H9 (cell line): Measurements from ENCODE around the gene ZNF177. TPM values are rescaled to one million over a fixed set of nuclear protein-coding genes. Genes with fewer than 3 reads are reported as not detected.

Source experiments
- DNase-seq: peaks from one replicate; pipeline ENCODE4 v3.0.0-alpha.2; 2017
- H2AFZ ChIP-seq: one replicate; pipeline ENCODE4 v1.6.1; 2013; ENCODE audit warnings: mild to moderate bottlenecking, low read length, control low read depth, moderate library complexity
- H2AK5ac ChIP-seq: 2 replicates; pipeline ENCODE4 v1.6.1; 2013; ENCODE audit warnings: low read length, control low read depth, mixed read lengths; ENCODE audit not compliant: insufficient read length
- H2BK120ac ChIP-seq: one replicate; pipeline ENCODE4 v1.6.1; 2013; ENCODE audit warnings: low read depth, mild to moderate bottlenecking, low read length, control low read depth, inconsistent platforms; ENCODE audit not compliant: poor library complexity, severe bottlenecking
- H2BK12ac ChIP-seq: 2 replicates; pipeline ENCODE4 v1.6.1; 2013; ENCODE audit warnings: low read length, control low read depth, mixed read lengths, low read depth; ENCODE audit not compliant: insufficient read length
- H2BK15ac ChIP-seq: 2 replicates; pipeline ENCODE4 v1.6.1; 2013; ENCODE audit warnings: low read depth, low read length, control low read depth
- H2BK20ac ChIP-seq: one replicate; pipeline ENCODE4 v1.6.1; 2013; ENCODE audit warnings: low read depth, mild to moderate bottlenecking, low read length, control low read depth, inconsistent platforms; ENCODE audit not compliant: poor library complexity, severe bottlenecking
- H2BK5ac ChIP-seq: 2 replicates; pipeline ENCODE4 v1.6.1; 2013; ENCODE audit warnings: low read length, control low read depth, mixed read lengths; ENCODE audit not compliant: insufficient read length
- H3K14ac ChIP-seq: 2 replicates; pipeline ENCODE4 v1.6.1; 2013; ENCODE audit warnings: low read length, control low read depth; ENCODE audit not compliant: insufficient read depth
- H3K18ac ChIP-seq: 2 replicates; pipeline ENCODE4 v1.6.1; 2013; ENCODE audit warnings: low read depth, mild to moderate bottlenecking, mixed read lengths, low read length, control low read depth; ENCODE audit not compliant: insufficient read length
- H3K23ac ChIP-seq: 2 replicates; pipeline ENCODE4 v1.6.1; 2013; ENCODE audit warnings: low read length, control low read depth, mixed read lengths, low read depth; ENCODE audit not compliant: insufficient read length
- H3K23me2 ChIP-seq: 2 replicates; pipeline ENCODE4 v1.6.1; 2013; ENCODE audit warnings: low read depth, mild to moderate bottlenecking, mixed read lengths, low read length, control low read depth; ENCODE audit not compliant: insufficient read length, poor library complexity, severe bottlenecking
- H3K27ac ChIP-seq: 2 replicates; pipeline ENCODE4 v1.5.1; 2013; ENCODE audit warnings: low read length, control low read depth, mixed read lengths, low read depth; ENCODE audit not compliant: insufficient read length
- H3K27me3 ChIP-seq: 2 replicates; pipeline ENCODE4 v1.6.1; 2013; ENCODE audit warnings: low read length, control low read depth, inconsistent platforms; ENCODE audit not compliant: insufficient read depth
- H3K4ac ChIP-seq: 2 replicates; pipeline ENCODE4 v1.6.1; 2013; ENCODE audit warnings: low read depth, mild to moderate bottlenecking, control low read depth, inconsistent platforms, low read length, moderate library complexity
- H3K4me1 ChIP-seq: 2 replicates; pipeline ENCODE4 v1.6.1; 2013; ENCODE audit warnings: low read length, control low read depth, inconsistent platforms; ENCODE audit not compliant: insufficient read depth
- H3K4me2 ChIP-seq: 2 replicates; pipeline ENCODE4 v1.6.1; 2013; ENCODE audit warnings: low read length, control low read depth, mixed read lengths; ENCODE audit not compliant: insufficient read length, insufficient read depth
- H3K56ac ChIP-seq: 2 replicates; pipeline ENCODE4 v1.6.1; 2013; ENCODE audit warnings: low read depth, mild to moderate bottlenecking, mixed read lengths, low read length, control low read depth; ENCODE audit not compliant: insufficient read length
- H3K79me1 ChIP-seq: 2 replicates; pipeline ENCODE4 v1.6.1; 2013; ENCODE audit warnings: low read depth, mild to moderate bottlenecking, moderate library complexity, low read length, control low read depth, inconsistent platforms; ENCODE audit not compliant: insufficient read depth, poor library complexity, severe bottlenecking
- H3K79me2 ChIP-seq: 2 replicates; pipeline ENCODE4 v1.6.1; 2013; ENCODE audit warnings: low read length, control low read depth, inconsistent platforms; ENCODE audit not compliant: insufficient read depth
- H3K9ac ChIP-seq: 2 replicates; pipeline ENCODE4 v1.6.1; 2013; ENCODE audit warnings: low read length, control low read depth, mixed read lengths; ENCODE audit not compliant: insufficient read length; ENCODE audit errors: extremely low read depth
- H3K9me3 ChIP-seq: one replicate; pipeline ENCODE4 v1.6.1; 2013; ENCODE audit warnings: low read depth, low read length, inconsistent platforms; ENCODE audit not compliant: control insufficient read depth
- H3T11ph ChIP-seq: one replicate; pipeline ENCODE4 v1.6.1; 2013; ENCODE audit warnings: mild to moderate bottlenecking, low read length, control low read depth, inconsistent platforms
- H4K20me1 ChIP-seq: one replicate; pipeline ENCODE4 v1.6.1; 2013; ENCODE audit not compliant: control insufficient read depth, insufficient read length, insufficient read depth
- H4K5ac ChIP-seq: 2 replicates; pipeline ENCODE4 v1.6.1; 2013; ENCODE audit warnings: low read depth, mild to moderate bottlenecking, mixed read lengths, low read length, control low read depth; ENCODE audit not compliant: insufficient read length
- H4K8ac ChIP-seq: replicated peaks from 2 replicates; pipeline ENCODE4 v1.6.1; 2013; ENCODE audit warnings: low read length, control low read depth, mixed read lengths, low read depth; ENCODE audit not compliant: insufficient read length
- H4K91ac ChIP-seq: 2 replicates; pipeline ENCODE4 v1.6.1; 2013; ENCODE audit warnings: low read depth, mild to moderate bottlenecking, moderate library complexity, mixed read lengths, low read length, control low read depth; ENCODE audit not compliant: insufficient read length
- H3K27ac Mint-ChIP-seq, 3 experiments: 2 replicates in 2 of 3; 3 replicates in 1 of 3; pipeline ENCODE4 v1.8.0; 2020 to 2021; ENCODE audit warnings: mixed read lengths in 3 of 3, mild to moderate bottlenecking in 1 of 3, moderate library complexity in 1 of 3
- H3K27me3 Mint-ChIP-seq: 2 replicates; pipeline ENCODE4 v1.8.0; 2021; ENCODE audit warnings: low read depth, mild to moderate bottlenecking, moderate library complexity, mixed read lengths
- H3K36me3 Mint-ChIP-seq, 3 experiments: 2 replicates in 2 of 3; 3 replicates in 1 of 3; pipeline ENCODE4 v1.8.0; 2020 to 2021; ENCODE audit warnings: low read depth in 3 of 3, mixed read lengths in 3 of 3; ENCODE audit not compliant: insufficient read depth in 1 of 3
- H3K4me1 Mint-ChIP-seq, 2 experiments: 2 replicates each; pipeline ENCODE4 v1.8.0; 2020; ENCODE audit warnings: mixed read lengths in 2 of 2
- H3K4me3 Mint-ChIP-seq, 2 experiments: 2 replicates in 1 of 2; 3 replicates in 1 of 2; pipeline ENCODE4 v1.8.0; 2020 to 2021; ENCODE audit warnings: mild to moderate bottlenecking in 2 of 2, mixed read lengths in 2 of 2, moderate library complexity in 1 of 2
- H3K9me3 Mint-ChIP-seq, 2 experiments: 2 replicates in 1 of 2; 3 replicates in 1 of 2; pipeline ENCODE4 v1.8.0; 2020; ENCODE audit warnings: mild to moderate bottlenecking in 2 of 2, mixed read lengths in 2 of 2, moderate library complexity in 1 of 2
- CTCF ChIP-seq: fragments of 200-600 bp; sonication (generic); conservative IDR thresholded peaks from 3 replicates; pipeline ENCODE4 v1.8.0; 2021; ENCODE audit warnings: antibody characterized with exemption, mild to moderate bottlenecking
- WGBS: extraction: QIAGEN DNeasy Blood & Tissue Kit; methylation state at CpG from one replicate; pipeline ENCODE4 v1.1.7; 2013; ENCODE audit warnings: missing lambda C conversion rate, low lambda C conversion rate, mixed read lengths; ENCODE audit not compliant: insufficient read length; ENCODE audit errors: extremely low coverage; 5-methylcytosine and 5-hydroxymethylcytosine counted together
- total RNA-seq: library from RNA; stranded (reverse); gene quantifications from 2 replicates; pipeline ENCODE4 v1.2.1, GENCODE V29; 2021

Gene ZNF177
- total RNA-seq, 1 experiment from 2014 or later: 5.7 TPM

GRCh38 chr19:9313756-9314155 lies 49.1 kb upstream of the ZNF177 start:
- H3K79me2 ChIP-seq: no peaks in the 10 kb centered on the region

More at GRCh38 chr19:9313756-9314155, 49.1 kb upstream of the ZNF177 start:
- Histone ChIP-seq H4K8ac (no peak overlapping the region), H3K27me3 (no peaks in the 10 kb centered on the region), H2BK120ac (no peak overlapping the region), H3K4ac (no peak overlapping the region), H3K9ac (no peak overlapping the region), H2BK12ac (no peak overlapping the region), H3K9me3 (peaks cover 25% of the 10 kb centered on the region), H3K23me2 (peaks cover 2% of the 10 kb centered on the region), H3K14ac (no peak overlapping the region), H3T11ph (no peak overlapping the region), H2AK5ac (no peak overlapping the region), H3K27ac (no peak overlapping the region), H3K79me1 (no peaks in the 10 kb centered on the region), H2BK5ac (no peak overlapping the region), H4K5ac (no peak overlapping the region), H2BK20ac (no peak overlapping the region), H2AFZ (no peak overlapping the region), H3K18ac (no peak overlapping the region), H4K20me1 (no peaks in the 10 kb centered on the region), H4K91ac (no peak overlapping the region), H3K4me2 (no peak overlapping the region), H3K56ac (no peak overlapping the region), H3K23ac (no peak overlapping the region), H2BK15ac (no peak overlapping the region), H3K4me1 (no peaks in the 10 kb centered on the region; the same call in 1 of the 2 replicates)
- no peak overlapping the region for H3K4me3 Mint-ChIP-seq
- peaks cover 4% of the 10 kb centered on the region for H3K27me3 Mint-ChIP-seq
- no peak overlapping the region for H3K27ac Mint-ChIP-seq
- H3K36me3 Mint-ChIP-seq: peaks cover 0 to 4% (median 0%) of the 10 kb centered on the region in 3 experiments; a peak in 3 of 7 replicates
- no peak for TF ChIP-seq CTCF
- WGBS: no CpG with 5 or more reads among the region's 4 CpGs
- no peak for DNase-seq
- peaks cover 3% of the 10 kb centered on the region in 2 experiments; a peak in 2 of 4 replicates for H3K4me1 Mint-ChIP-seq
- peaks cover 43 to 61% of the 10 kb centered on the region in 2 experiments for H3K9me3 Mint-ChIP-seq
